ENCODE results near the gene AGXT. TPM values are rescaled to one million over a fixed set of nuclear protein-coding genes. Genes with fewer than 3 reads are reported as not detected.

AGXT gene
- total RNA-seq, 1 donor = not detected

GRCh38 chr2:240874715-240875227, 6.1 kb downstream of the AGXT start:
- H3K4me3 ChIP-seq (ENCODE audit: low read depth, low read length) = no peak overlapping the region
- no peak for TF ChIP-seq CTCF (IDR thresholded peaks at IDR 0.05; ENCODE audit: insufficient read depth, low read depth, low read length)
- no peak for DNase-seq (ENCODE audit: low read depth)

- DNase-seq (ENCODE audit: low read depth) = no peak
- TF ChIP-seq CTCF (IDR thresholded peaks at IDR 0.05; ENCODE audit: insufficient read depth, low read depth, low read length) = no peak
- H3K4me3 ChIP-seq (ENCODE audit: low read depth, low read length) = no peak overlapping the region
Observed at GRCh38 chr2:240875228-240876034, 6.8 kb downstream of the AGXT start.

GRCh38 chr2:240876035-240876474, 7.4 kb downstream of the AGXT start:
- DNase-seq (ENCODE audit: low read depth) = no peak
- no peak overlapping the region for H3K4me3 ChIP-seq (ENCODE audit: low read depth, low read length)
- no peak for TF ChIP-seq CTCF (IDR thresholded peaks at IDR 0.05; ENCODE audit: insufficient read depth, low read depth, low read length)

- no peak overlapping the region for H3K4me3 ChIP-seq (ENCODE audit: low read depth, low read length)
- no peak for DNase-seq (ENCODE audit: low read depth)
- TF ChIP-seq CTCF (IDR thresholded peaks at IDR 0.05; ENCODE audit: insufficient read depth, low read depth, low read length) = no peak
Observed at GRCh38 chr2:240876475-240877251, 8.0 kb downstream of the AGXT start.

- DNase-seq (ENCODE audit: low read depth) = no peak
- no peak overlapping the region for H3K4me3 ChIP-seq (ENCODE audit: low read depth, low read length)
- no peak for TF ChIP-seq CTCF (IDR thresholded peaks at IDR 0.05; ENCODE audit: insufficient read depth, low read depth, low read length)
Observed at GRCh38 chr2:240877460-240878340, 9.1 kb downstream of the AGXT start.

- TF ChIP-seq CTCF (IDR thresholded peaks at IDR 0.05; ENCODE audit: insufficient read depth, low read depth, low read length) = no peak
- no peak overlapping the region for H3K4me3 ChIP-seq (ENCODE audit: low read depth, low read length)
- DNase-seq (ENCODE audit: low read depth) = no peak
Observed at GRCh38 chr2:240878341-240878936, 9.8 kb downstream of the AGXT start.

Measured in fibroblast of villous mesenchyme (primary cell).